Hepatocyte (in vitro differentiated cells): ENCODE data around the gene ADGRB3.

Experiments used
- EZH2 ChIP-seq: fragments of 200-600 bp; sonication (generic); IDR thresholded peaks from 2 replicates; pipeline ENCODE4 v1.6.1; 2016; ENCODE audit warnings: antibody characterized with exemption, mild to moderate bottlenecking, borderline replicate concordance
- EZH2phosphoT487 ChIP-seq: fragments of 200-600 bp; sonication (generic); IDR thresholded peaks from one replicate; pipeline ENCODE4 v1.6.1; 2018; ENCODE audit warnings: antibody characterized with exemption, mild to moderate bottlenecking, low read depth, moderate library complexity; ENCODE audit not compliant: unreplicated experiment, severe bottlenecking
- TF ChIP-seq, protein P1 (sequence below): fragments of 200-600 bp; sonication (generic); IDR thresholded peaks from 2 replicates; pipeline ENCODE4 v1.5.1; 2016; ENCODE audit warnings: antibody characterized with exemption, mild to moderate bottlenecking; ENCODE audit not compliant: poor library complexity

DNA sequence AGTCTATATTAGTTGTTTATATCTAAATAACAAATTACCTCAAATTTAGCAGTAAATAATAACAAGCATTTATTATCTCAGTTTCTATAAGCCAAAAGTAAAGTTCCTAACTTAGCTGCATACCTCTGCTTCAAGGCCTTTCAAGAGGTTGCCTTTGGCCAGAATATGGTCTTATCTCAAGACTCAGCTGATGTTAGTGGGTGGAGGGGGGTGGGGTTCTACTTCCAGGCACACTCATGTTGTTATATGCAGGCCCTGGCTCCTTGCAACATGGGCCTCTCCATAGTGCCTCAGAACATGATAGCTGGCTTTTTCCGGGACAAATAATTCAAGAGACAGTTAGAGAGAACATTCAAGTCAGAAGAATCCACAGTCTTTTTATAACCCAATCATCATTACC, 266.0 kb downstream of the ADGRB3 start:
- TF ChIP-seq EZH2phosphoT487 (no peak), EZH2 (no peak)
- TF ChIP-seq, protein P1, sequence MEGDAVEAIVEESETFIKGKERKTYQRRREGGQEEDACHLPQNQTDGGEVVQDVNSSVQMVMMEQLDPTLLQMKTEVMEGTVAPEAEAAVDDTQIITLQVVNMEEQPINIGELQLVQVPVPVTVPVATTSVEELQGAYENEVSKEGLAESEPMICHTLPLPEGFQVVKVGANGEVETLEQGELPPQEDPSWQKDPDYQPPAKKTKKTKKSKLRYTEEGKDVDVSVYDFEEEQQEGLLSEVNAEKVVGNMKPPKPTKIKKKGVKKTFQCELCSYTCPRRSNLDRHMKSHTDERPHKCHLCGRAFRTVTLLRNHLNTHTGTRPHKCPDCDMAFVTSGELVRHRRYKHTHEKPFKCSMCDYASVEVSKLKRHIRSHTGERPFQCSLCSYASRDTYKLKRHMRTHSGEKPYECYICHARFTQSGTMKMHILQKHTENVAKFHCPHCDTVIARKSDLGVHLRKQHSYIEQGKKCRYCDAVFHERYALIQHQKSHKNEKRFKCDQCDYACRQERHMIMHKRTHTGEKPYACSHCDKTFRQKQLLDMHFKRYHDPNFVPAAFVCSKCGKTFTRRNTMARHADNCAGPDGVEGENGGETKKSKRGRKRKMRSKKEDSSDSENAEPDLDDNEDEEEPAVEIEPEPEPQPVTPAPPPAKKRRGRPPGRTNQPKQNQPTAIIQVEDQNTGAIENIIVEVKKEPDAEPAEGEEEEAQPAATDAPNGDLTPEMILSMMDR = no peak
